ENCODE data around the gene RCN2.

The RCN2 gene

GRCh38 chr15:76968306-76968705 is 36.8 kb downstream of the RCN2 start:
- TF ChIP-seq, protein P1, sequence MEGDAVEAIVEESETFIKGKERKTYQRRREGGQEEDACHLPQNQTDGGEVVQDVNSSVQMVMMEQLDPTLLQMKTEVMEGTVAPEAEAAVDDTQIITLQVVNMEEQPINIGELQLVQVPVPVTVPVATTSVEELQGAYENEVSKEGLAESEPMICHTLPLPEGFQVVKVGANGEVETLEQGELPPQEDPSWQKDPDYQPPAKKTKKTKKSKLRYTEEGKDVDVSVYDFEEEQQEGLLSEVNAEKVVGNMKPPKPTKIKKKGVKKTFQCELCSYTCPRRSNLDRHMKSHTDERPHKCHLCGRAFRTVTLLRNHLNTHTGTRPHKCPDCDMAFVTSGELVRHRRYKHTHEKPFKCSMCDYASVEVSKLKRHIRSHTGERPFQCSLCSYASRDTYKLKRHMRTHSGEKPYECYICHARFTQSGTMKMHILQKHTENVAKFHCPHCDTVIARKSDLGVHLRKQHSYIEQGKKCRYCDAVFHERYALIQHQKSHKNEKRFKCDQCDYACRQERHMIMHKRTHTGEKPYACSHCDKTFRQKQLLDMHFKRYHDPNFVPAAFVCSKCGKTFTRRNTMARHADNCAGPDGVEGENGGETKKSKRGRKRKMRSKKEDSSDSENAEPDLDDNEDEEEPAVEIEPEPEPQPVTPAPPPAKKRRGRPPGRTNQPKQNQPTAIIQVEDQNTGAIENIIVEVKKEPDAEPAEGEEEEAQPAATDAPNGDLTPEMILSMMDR (IDR thresholded peaks at IDR 0.05; ENCODE audit: unreplicated experiment in 3 of 3), result no peak
- Mint-ChIP-seq H3K36me3 (ENCODE audit: low read depth) (no peaks in the 10 kb centered on the region), H3K27me3 (ENCODE audit: low read depth) (peaks cover 27% of the 10 kb centered on the region), H3K4me1 (peaks cover 17% of the 10 kb centered on the region), H3K27ac (no peak overlapping the region), H3K4me3 (no peak overlapping the region), H3K9me3 (no peaks in the 10 kb centered on the region)

- Mint-ChIP-seq H3K27me3 (ENCODE audit: low read depth) (peaks cover 16% of the 10 kb centered on the region), H3K4me3 (no peak overlapping the region), H3K9me3 (peaks cover 6% of the 10 kb centered on the region), H3K27ac (no peak overlapping the region), H3K36me3 (ENCODE audit: low read depth) (no peaks in the 10 kb centered on the region), H3K4me1 (peaks cover 4% of the 10 kb centered on the region)
- TF ChIP-seq, protein P1 (IDR thresholded peaks at IDR 0.05; ENCODE audit: unreplicated experiment in 3 of 3), result no peak
Measured at GRCh38 chr15:76972389-76973361, 41.1 kb downstream of the RCN2 start.

- Mint-ChIP-seq H3K27ac (no peak overlapping the region), H3K4me1 (peaks cover 4% of the 10 kb centered on the region), H3K36me3 (ENCODE audit: low read depth) (no peaks in the 10 kb centered on the region), H3K4me3 (no peak overlapping the region), H3K27me3 (ENCODE audit: low read depth) (peaks cover 16% of the 10 kb centered on the region), H3K9me3 (peaks cover 12% of the 10 kb centered on the region)
- TF ChIP-seq, protein P1 (IDR thresholded peaks at IDR 0.05; ENCODE audit: unreplicated experiment in 3 of 3), result no peak
Measured at GRCh38 chr15:76973362-76973743, 41.8 kb downstream of the RCN2 start.

GRCh38 chr15:76973906-76974305 is 42.4 kb downstream of the RCN2 start:
- TF ChIP-seq, protein P1 (IDR thresholded peaks at IDR 0.05; ENCODE audit: unreplicated experiment in 3 of 3), result no peak
- peaks cover 4% of the 10 kb centered on the region for H3K4me1 Mint-ChIP-seq
- no peaks in the 10 kb centered on the region for H3K36me3 Mint-ChIP-seq (ENCODE audit: low read depth)
- H3K27ac Mint-ChIP-seq, result no peak overlapping the region
- no peak overlapping the region for H3K4me3 Mint-ChIP-seq
- peaks cover 13% of the 10 kb centered on the region for H3K27me3 Mint-ChIP-seq (ENCODE audit: low read depth)
- H3K9me3 Mint-ChIP-seq, result peaks cover 15% of the 10 kb centered on the region

DNA sequence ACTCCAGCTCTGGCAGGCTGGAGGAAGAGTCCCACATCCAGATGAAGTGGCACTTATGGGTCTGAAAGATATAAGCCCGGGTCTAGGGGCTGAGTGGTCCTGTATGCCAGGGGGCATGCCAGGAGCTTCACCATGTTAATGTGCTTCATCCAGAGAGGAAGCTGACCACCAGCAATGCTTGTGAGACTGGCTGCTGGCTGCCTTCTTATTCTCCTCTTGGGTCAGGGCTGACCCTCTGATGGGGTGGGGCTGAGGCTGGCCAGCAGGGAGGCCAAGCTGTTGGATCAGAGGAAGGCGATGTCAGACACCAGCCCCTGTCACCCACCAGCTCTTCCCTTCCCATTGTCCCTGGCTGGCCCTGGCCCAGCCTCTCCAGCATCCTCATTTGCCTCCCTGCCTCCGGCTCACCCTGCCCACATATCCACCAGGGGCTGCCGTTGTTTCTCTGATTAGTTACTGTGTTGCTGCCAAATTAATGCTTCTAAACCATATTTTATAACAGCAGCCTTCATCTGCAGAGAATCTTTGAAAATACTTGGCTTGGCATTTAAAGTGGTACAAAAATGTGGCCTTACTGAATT is 43.0 kb downstream of the RCN2 start:
- Mint-ChIP-seq H3K27ac (no peak overlapping the region), H3K4me3 (no peak overlapping the region), H3K36me3 (ENCODE audit: low read depth) (no peaks in the 10 kb centered on the region), H3K27me3 (ENCODE audit: low read depth) (peaks cover 9% of the 10 kb centered on the region), H3K9me3 (peaks cover 16% of the 10 kb centered on the region), H3K4me1 (peaks cover 4% of the 10 kb centered on the region)
- TF ChIP-seq, protein P1 (IDR thresholded peaks at IDR 0.05; ENCODE audit: unreplicated experiment in 3 of 3), result no peak

Data from nephron (organoid).